A549 treated with Hydrocortisone at 1 μM for 4 hours (cell line): ENCODE data around the gene TAS2R41. TPM values are rescaled to one million over a fixed set of nuclear protein-coding genes. Genes with fewer than 3 reads are reported as not detected.

ENCODE experiments used
- total RNA-seq: library from RNA; stranded (reverse); fragments of 200-300 nt; extraction: Qiagen RNA extraction; gene quantifications from 5 replicates; pipeline ENCODE4 v1.2.3, GENCODE V29; 2022

The TAS2R41 gene
- total RNA-seq: not detected in 5 replicates

DNA sequence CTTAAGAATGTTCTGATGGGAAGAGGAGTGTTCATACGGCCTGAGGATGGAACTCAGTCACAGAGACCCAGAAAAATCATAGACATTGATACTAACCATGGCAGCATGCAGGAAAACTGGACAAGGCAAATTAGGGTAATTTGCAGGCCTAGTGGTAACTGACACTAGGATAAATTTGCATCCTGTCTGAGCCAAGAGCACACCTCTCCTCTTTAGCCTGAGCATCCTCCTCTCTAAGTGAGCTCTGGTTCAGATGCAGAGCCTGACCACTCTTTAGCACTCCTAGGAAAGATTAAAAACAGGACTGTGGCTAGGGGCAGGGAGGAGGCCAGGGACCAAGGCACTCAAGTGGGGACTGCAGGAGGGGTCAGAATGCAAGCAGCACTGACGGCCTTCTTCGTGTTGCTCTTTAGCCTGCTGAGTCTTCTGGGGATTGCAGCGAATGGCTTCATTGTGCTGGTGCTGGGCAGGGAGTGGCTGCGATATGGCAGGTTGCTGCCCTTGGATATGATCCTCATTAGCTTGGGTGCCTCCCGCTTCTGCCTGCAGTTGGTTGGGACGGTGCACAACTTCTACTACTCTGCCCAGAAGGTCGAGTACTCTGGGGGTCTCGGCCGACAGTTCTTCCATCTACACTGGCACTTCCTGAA is at the start of gene TAS2R41:
Gene TAS2R41, plus strand, starts transcription at position 373 of the 650 bp plus-strand sequence. Its CDS starts 0 bp downstream, at position 373.

GRCh38 chr7:143443153-143443552 is 34.5 kb upstream of the TAS2R41 start, which contains the start of gene TAS2R60:
Gene TAS2R60, plus strand, starts transcription at chr7:143443453. Its CDS starts 0 bp downstream, at chr7:143443453.

Other genes with a start within 250 kb of the TAS2R41 start
- 104 to 122 TPM (median 116 TPM) in 5 replicates for gene GSTK1, start 214.4 kb upstream of the TAS2R41 start, total RNA-seq
- gene TMEM139, start 192.9 kb upstream of the TAS2R41 start, total RNA-seq: 0.53 to 1.5 TPM (median 0.68 TPM) in 5 replicates
- 17.6 to 24.3 TPM (median 19.4 TPM) in 5 replicates for gene CASP2, start 189.5 kb upstream of the TAS2R41 start, total RNA-seq
- gene CLCN1, start 161.8 kb upstream of the TAS2R41 start, total RNA-seq: 0.03 to 0.07 TPM (median 0.03 TPM) in 3 of 5 replicates, not detected in the others
- 0.23 to 0.50 TPM (median 0.39 TPM) in 5 replicates for gene FAM131B, start 115.2 kb upstream of the TAS2R41 start, total RNA-seq
- gene ZYX, start 96.5 kb upstream of the TAS2R41 start, total RNA-seq: 165 to 204 TPM (median 185 TPM) in 5 replicates
- gene EPHA1, start 69.0 kb upstream of the TAS2R41 start, total RNA-seq: 0.02 to 0.21 TPM (median 0.10 TPM) in 4 of 5 replicates, not detected in the other
- not detected in 5 replicates for gene TAS2R60, start 34.4 kb upstream of the TAS2R41 start, total RNA-seq
- gene CTAGE15, start 93.9 kb downstream of the TAS2R41 start, total RNA-seq: not detected in 5 replicates
- 0.89 to 1.7 TPM (median 1.2 TPM) in 5 replicates for gene TCAF2, start 143.1 kb downstream of the TAS2R41 start, total RNA-seq